Measurements from ENCODE around the gene GADD45B.
"Not testable (repeated sequence)": the region's sequence is repeated elsewhere in the genome, so short reads cannot be mapped to it uniquely, and the experiment has no call there.

Gene GADD45B

GRCh38 chr19:2490659-2491058 is 14.7 kb downstream of the GADD45B start:
- H4K20me1 ChIP-seq (ENCODE audit: control insufficient read depth, insufficient read depth, low read depth, low read length), result no peaks in the 10 kb centered on the region
- no peaks in the 10 kb centered on the region for H3K9me2 ChIP-seq (replicated peaks; ENCODE audit: control insufficient read depth, low read length)
- H3K4me2 ChIP-seq (ENCODE audit: low read length), result peak overlapping the region; percentile 89
- peaks cover 97% of the 10 kb centered on the region for H3K4me1 ChIP-seq (ENCODE audit: control insufficient read depth, low read length)
- H3F3A ChIP-seq (ENCODE audit: control insufficient read depth, insufficient read depth), result peaks cover 50% of the 10 kb centered on the region
- no peaks in the 10 kb centered on the region for H3K36me3 ChIP-seq (ENCODE audit: control insufficient read depth, low read length)
- TF ChIP-seq CTCF (IDR thresholded peaks at IDR 0.05; ENCODE audit: low read depth, low read length, poor library complexity, severe bottlenecking) (no peak), EZH2phosphoT487 (IDR thresholded peaks at IDR 0.05; ENCODE audit: borderline replicate concordance, low read length) (no peak)
- peaks cover 4% of the 10 kb centered on the region; the same call in 1 of the 2 replicates for H3K9me3 ChIP-seq (ENCODE audit: control insufficient read depth, insufficient read depth, low read length)
- H3K27me3 ChIP-seq (ENCODE audit: control insufficient read depth, low read length), result no peaks in the 10 kb centered on the region
- no peaks in the 10 kb centered on the region for H3K79me2 ChIP-seq (ENCODE audit: control insufficient read depth, low read length)
- H3K27ac ChIP-seq (ENCODE audit: low read depth, low read length), result peak overlapping the region; percentile 96
- peak overlapping the region; percentile 64 for H3K4me3 ChIP-seq (ENCODE audit: low read length)

GRCh38 chr19:2491130-2491801 is 15.3 kb downstream of the GADD45B start:
- H3F3A ChIP-seq (ENCODE audit: control insufficient read depth, insufficient read depth), result peaks cover 47% of the 10 kb centered on the region
- H3K4me2 ChIP-seq (ENCODE audit: low read length), result peak overlapping the region; percentile 89
- peak overlapping the region; percentile 96 for H3K27ac ChIP-seq (ENCODE audit: low read depth, low read length)
- H3K9me2 ChIP-seq (replicated peaks; ENCODE audit: control insufficient read depth, low read length), result no peaks in the 10 kb centered on the region
- H3K4me3 ChIP-seq (ENCODE audit: low read length), result peak overlapping the region; percentile 64
- H3K36me3 ChIP-seq (ENCODE audit: control insufficient read depth, low read length), result no peaks in the 10 kb centered on the region
- peaks cover 93% of the 10 kb centered on the region for H3K4me1 ChIP-seq (ENCODE audit: control insufficient read depth, low read length)
- H3K27me3 ChIP-seq (ENCODE audit: control insufficient read depth, low read length), result no peaks in the 10 kb centered on the region
- TF ChIP-seq EZH2phosphoT487 (IDR thresholded peaks at IDR 0.05; ENCODE audit: borderline replicate concordance, low read length) (no peak), CTCF (IDR thresholded peaks at IDR 0.05; ENCODE audit: low read depth, low read length, poor library complexity, severe bottlenecking) (no peak)
- H4K20me1 ChIP-seq (ENCODE audit: control insufficient read depth, insufficient read depth, low read depth, low read length), result no peaks in the 10 kb centered on the region
- no peaks in the 10 kb centered on the region for H3K79me2 ChIP-seq (ENCODE audit: control insufficient read depth, low read length)
- H3K9me3 ChIP-seq (ENCODE audit: control insufficient read depth, insufficient read depth, low read length), result peaks cover 4% of the 10 kb centered on the region; the same call in 1 of the 2 replicates

- Histone ChIP-seq H3K4me1 (ENCODE audit: control insufficient read depth, low read length) (peaks cover 79% of the 10 kb centered on the region), H3K27me3 (ENCODE audit: control insufficient read depth, low read length) (no peaks in the 10 kb centered on the region), H3K79me2 (ENCODE audit: control insufficient read depth, low read length) (no peaks in the 10 kb centered on the region), H4K20me1 (ENCODE audit: control insufficient read depth, insufficient read depth, low read depth, low read length) (no peaks in the 10 kb centered on the region), H3K9me2 (replicated peaks; ENCODE audit: control insufficient read depth, low read length) (no peaks in the 10 kb centered on the region), H3K9me3 (ENCODE audit: control insufficient read depth, insufficient read depth, low read length) (no peaks in the 10 kb centered on the region), H3K4me2 (ENCODE audit: low read length) (peak overlapping the region; percentile 57), H3K36me3 (ENCODE audit: control insufficient read depth, low read length) (no peaks in the 10 kb centered on the region), H3K4me3 (ENCODE audit: low read length) (peak overlapping the region; percentile 35), H3K27ac (ENCODE audit: low read depth, low read length) (peak overlapping the region; percentile 96), H3F3A (ENCODE audit: control insufficient read depth, insufficient read depth) (peaks cover 38% of the 10 kb centered on the region)
- no peak for TF ChIP-seq CTCF (IDR thresholded peaks at IDR 0.05; ENCODE audit: low read depth, low read length, poor library complexity, severe bottlenecking)
- TF ChIP-seq EZH2phosphoT487 (IDR thresholded peaks at IDR 0.05; ENCODE audit: borderline replicate concordance, low read length), result no peak
These were observed 16.9 kb downstream of the GADD45B start for GRCh38 chr19:2492870-2493269.

DNA sequence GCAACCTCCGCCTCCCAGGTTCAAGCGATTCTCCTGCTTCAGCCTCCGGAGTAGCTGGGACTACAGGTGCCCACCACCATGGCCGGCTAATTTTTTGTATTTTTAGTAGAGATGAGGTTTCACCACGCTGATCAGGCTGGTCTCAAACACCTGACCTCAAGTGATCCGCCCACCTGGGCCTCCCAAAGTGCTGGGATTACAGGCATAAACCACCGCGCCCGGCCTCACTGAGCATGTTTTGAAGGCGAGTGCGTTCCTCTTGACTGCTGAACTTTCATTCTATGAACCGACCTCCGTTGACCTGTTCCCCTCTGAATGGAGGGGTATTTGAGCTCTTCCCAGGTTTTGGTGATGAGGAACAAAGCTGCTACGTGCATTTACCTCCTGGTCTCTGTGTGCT is 17.5 kb downstream of the GADD45B start:
- H4K20me1 ChIP-seq (ENCODE audit: control insufficient read depth, insufficient read depth, low read depth, low read length); H3K79me2 ChIP-seq (ENCODE audit: control insufficient read depth, low read length); H3K27me3 ChIP-seq (ENCODE audit: control insufficient read depth, low read length); H3K4me3 ChIP-seq (ENCODE audit: low read length); H3K36me3 ChIP-seq (ENCODE audit: control insufficient read depth, low read length); H3K9me3 ChIP-seq (ENCODE audit: control insufficient read depth, insufficient read depth, low read length); H3K9me2 ChIP-seq (replicated peaks; ENCODE audit: control insufficient read depth, low read length): not testable (repeated sequence)
- peaks cover 74% of the 10 kb centered on the region for H3K4me1 ChIP-seq (ENCODE audit: control insufficient read depth, low read length)
- peaks cover 37% of the 10 kb centered on the region for H3F3A ChIP-seq (ENCODE audit: control insufficient read depth, insufficient read depth)
- H3K27ac ChIP-seq (ENCODE audit: low read depth, low read length), result peak overlapping the region; percentile 96; the same call in 1 of the 2 replicates
- peak overlapping the region; percentile 57 for H3K4me2 ChIP-seq (ENCODE audit: low read length)
